HG03045 (cell line): ENCODE results near the gene PPP1R26.

Experiments used
- ATAC-seq: cut with Tn5 transposase; IDR thresholded peaks from one replicate; pipeline ENCODE4 v1.9.1; 2021; ENCODE audit warnings: mild to moderate bottlenecking, moderate library complexity; ENCODE audit not compliant: unreplicated experiment

PPP1R26 gene

DNA sequence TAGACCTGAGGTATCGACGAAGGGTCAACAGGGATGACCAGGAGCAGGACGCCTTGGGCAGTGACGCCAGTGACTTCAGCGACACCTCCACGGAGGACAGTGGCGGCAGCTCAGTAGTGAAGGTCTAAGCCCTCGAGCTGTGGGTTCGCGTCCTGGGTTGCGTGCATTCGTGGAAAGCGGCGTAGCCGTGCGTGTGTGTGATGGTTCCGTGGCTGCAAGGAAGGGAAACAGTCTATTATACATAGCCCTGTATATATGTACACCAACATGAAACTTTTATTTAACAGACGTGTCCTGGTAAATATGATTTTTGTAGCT is 8.4 kb downstream of the PPP1R26 start:
- ATAC-seq: no peak

- no peak for ATAC-seq
These were observed 8.9 kb downstream of the PPP1R26 start for GRCh38 chr9:135488527-135488926.

DNA sequence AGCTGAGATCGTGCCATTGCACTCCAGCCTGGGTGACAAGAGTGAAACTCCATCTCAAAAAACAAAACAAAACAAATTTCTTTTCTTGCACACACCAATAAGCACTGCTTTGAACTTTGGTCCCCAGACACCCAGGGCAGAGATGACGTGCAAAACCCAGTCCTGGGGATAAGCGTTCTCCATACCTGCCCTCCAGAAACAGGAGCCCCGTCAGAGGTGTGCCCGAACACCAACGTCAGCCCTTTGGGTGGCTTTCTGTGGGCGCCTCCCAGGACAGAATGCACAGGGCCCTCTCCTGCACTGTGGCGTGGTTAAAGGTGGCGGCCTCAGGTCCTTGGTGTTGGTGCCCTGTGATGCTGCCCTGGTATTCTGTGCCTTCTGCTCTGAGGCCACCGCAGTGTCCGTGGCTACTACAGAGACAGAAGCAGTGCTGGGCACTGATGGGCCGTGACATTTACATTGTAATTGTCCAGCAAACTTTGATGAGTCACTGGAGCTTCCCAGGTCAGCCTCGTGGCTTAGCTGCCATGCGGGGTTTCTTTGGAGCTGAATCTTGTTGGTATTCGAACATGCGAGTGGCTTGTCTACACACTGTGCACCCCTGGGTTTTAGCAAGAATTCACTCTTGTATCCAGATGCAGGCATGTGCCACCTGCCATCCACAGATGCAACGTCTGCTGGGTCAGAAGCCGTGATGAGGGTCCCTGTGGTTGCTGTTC is 9.8 kb downstream of the PPP1R26 start:
- ATAC-seq: no peak

GRCh38 chr9:135490166-135490870 is 10.7 kb downstream of the PPP1R26 start:
- ATAC-seq: no peak

- ATAC-seq: no peak
These were observed 11.4 kb downstream of the PPP1R26 start for GRCh38 chr9:135490980-135491464.

GRCh38 chr9:135491764-135492163 is 12.2 kb downstream of the PPP1R26 start:
- ATAC-seq: no peak

GRCh38 chr9:135492886-135493669 is 13.5 kb downstream of the PPP1R26 start:
- no peak for ATAC-seq

- no peak for ATAC-seq
These were observed 15.4 kb downstream of the PPP1R26 start for GRCh38 chr9:135494791-135495559.

- no peak for ATAC-seq
These were observed 19.0 kb downstream of the PPP1R26 start for GRCh38 chr9:135498381-135499126.

GRCh38 chr9:135499326-135500070 is 19.9 kb downstream of the PPP1R26 start:
- peak; percentile 51 for ATAC-seq

GRCh38 chr9:135500071-135500524 is 20.5 kb downstream of the PPP1R26 start:
- peak; percentile 10 for ATAC-seq

GRCh38 chr9:135500525-135501260 is 21.1 kb downstream of the PPP1R26 start, which contains the start of gene MRPS2:
Gene MRPS2 (plus strand): TSS chr9:135500682. CDS start chr9:135500711, 29 bp downstream.
- ATAC-seq: peak; percentile 76

DNA sequence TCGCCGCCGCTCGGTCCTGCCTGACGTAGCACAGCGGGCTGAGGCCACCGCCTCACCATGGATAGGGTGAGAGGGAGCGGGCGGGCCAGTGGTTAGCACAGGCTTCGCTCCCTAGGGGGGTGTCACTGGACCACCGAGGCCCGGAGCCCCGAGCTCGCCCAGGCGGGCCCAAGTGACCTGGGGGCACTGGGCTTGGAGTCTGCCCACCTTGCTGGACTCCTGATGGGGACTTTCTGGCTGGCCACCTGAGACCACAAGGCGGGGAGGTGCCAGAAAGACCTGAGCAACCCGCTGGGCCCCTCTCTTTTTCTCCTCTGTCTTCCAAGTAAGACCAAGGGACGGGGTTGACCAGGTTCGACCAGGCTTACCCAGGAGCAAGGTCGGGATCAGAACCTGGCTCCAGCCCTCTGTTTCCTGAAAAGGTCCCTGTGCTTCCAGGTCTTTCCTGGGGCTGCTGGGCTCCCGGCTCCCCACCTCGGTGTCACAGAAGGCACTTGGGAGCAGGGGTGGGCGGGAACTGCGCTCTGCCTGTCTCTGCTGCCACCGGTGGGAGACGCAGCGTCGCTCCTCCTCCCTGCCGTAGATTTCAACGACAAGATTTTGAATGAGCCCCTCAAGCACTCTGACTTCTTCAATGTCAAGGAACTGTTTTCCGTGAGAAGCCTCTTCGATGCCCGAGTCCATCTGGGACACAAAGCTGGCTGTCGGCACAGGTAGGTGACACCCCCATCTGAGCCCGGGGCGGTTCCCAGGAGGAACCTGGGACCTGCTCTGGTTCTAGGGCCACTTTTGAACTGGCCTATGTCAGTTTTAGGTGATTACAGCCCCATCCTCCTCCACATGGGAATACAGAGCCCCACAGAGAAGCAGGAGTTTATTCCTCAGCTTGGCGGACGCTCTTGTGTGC is 21.9 kb downstream of the PPP1R26 start:
- ATAC-seq: no peak

GRCh38 chr9:135502168-135502872 is 22.7 kb downstream of the PPP1R26 start:
- no peak for ATAC-seq

DNA sequence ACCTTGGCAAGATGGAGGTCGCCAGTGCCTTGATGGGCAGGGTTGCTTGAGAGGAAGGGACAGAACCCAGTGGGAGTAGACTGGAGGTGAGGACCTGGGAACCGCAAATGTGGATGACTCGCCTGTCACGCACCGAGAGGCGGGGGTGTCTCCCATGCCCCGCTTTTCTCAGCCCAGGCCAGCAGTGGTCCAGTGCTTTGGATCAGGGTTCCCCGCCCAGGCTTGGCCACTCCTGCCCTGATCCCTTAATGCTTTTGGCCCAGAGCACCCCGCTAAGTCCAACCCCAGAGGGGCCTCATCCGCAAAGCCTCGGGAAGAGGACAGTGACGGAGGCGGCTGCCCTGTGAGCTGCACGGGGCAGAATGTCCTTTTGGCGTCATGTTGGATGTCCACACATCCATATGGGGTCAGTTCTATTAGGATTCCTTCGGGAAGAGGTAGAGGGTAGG is 23.3 kb downstream of the PPP1R26 start:
- ATAC-seq: no peak

DNA sequence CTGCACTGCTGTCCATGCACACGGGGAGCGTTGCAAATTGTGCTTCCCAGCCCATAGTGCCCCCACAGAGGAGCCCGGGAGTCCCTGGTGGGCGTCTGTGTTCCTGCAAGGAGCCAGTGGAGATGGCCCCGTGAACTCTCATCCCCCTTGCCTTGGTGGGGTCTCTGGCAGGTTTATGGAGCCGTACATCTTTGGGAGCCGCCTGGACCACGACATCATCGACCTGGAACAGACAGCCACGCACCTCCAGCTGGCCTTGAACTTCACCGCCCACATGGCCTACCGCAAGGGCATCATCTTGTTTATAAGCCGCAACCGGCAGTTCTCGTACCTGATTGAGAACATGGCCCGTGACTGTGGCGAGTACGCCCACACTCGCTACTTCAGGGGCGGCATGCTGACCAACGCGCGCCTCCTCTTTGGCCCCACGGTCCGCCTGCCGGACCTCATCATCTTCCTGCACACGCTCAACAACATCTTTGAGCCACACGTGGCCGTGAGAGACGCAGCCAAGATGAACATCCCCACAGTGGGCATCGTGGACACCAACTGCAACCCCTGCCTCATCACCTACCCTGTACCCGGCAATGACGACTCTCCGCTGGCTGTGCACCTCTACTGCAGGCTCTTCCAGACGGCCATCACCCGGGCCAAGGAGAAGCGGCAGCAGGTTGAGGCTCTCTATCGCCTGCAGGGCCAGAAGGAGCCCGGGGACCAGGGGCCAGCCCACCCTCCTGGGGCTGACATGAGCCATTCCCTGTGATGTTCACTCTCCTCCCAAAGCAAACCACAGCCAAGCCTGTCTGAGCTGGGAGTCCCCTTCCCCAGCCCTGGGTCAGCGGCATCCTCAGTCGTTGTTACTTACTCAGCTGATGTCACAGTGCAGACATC is 24.0 kb downstream of the PPP1R26 start:
- no peak for ATAC-seq
